Measurements from ENCODE around the gene RGL2.
"Not testable (repeated sequence)": the region's sequence is repeated elsewhere in the genome, so short reads cannot be mapped to it uniquely, and the experiment has no call there.

The RGL2 gene

GRCh38 chr6:33298773-33299236, at the start of gene RGL2:
RGL2 (minus strand) TSS chr6:33298942; CDS start chr6:33298610, 332 bp downstream.
- DNase-seq = peak; percentile 35 to 73

GRCh38 chr6:33347816-33348215, 49.1 kb upstream of the RGL2 start:
- no peak for DNase-seq

- DNase-seq = not testable (repeated sequence)
Observed at GRCh38 chr6:33346972-33347371, 48.2 kb upstream of the RGL2 start.

- peak; percentile 63 to 83 for DNase-seq
Observed at GRCh38 chr6:33344701-33345697, 46.3 kb upstream of the RGL2 start.

GRCh38 chr6:33343953-33344611, 45.3 kb upstream of the RGL2 start:
- DNase-seq = no peak

GRCh38 chr6:33343606-33343952, 44.8 kb upstream of the RGL2 start:
- not testable (repeated sequence) for DNase-seq

GRCh38 chr6:33339193-33339592, 40.5 kb upstream of the RGL2 start:
- DNase-seq = no peak

- no peak for DNase-seq
Observed at GRCh38 chr6:33336495-33336894, 37.8 kb upstream of the RGL2 start.

- no peak for DNase-seq
Observed at GRCh38 chr6:33335916-33336315, 37.2 kb upstream of the RGL2 start.

GRCh38 chr6:33333666-33334065, 34.9 kb upstream of the RGL2 start:
- DNase-seq = no peak

GRCh38 chr6:33330736-33331135, 32.0 kb upstream of the RGL2 start:
- no peak for DNase-seq

GRCh38 chr6:33329058-33329457, 30.3 kb upstream of the RGL2 start:
- DNase-seq = peak in 1 of 2 experiments; percentile 9

GRCh38 chr6:33324125-33324524, 25.4 kb upstream of the RGL2 start:
- DNase-seq = peak in 1 of 2 experiments; percentile 33

GRCh38 chr6:33323623-33323948, 24.8 kb upstream of the RGL2 start:
- peak in 1 of 2 experiments; percentile 70 for DNase-seq

GRCh38 chr6:33321227-33321626, 22.5 kb upstream of the RGL2 start:
- no peak for DNase-seq

GRCh38 chr6:33320315-33321181, 21.8 kb upstream of the RGL2 start:
- DNase-seq = no peak

GRCh38 chr6:33319939-33320314, 21.2 kb upstream of the RGL2 start:
- DNase-seq = no peak

GRCh38 chr6:33318426-33319073, 19.8 kb upstream of the RGL2 start:
- no peak for DNase-seq

- DNase-seq = peak; percentile 96 to 98
Observed at GRCh38 chr6:33317669-33318425, 19.1 kb upstream of the RGL2 start, which contains the start of gene ZBTB22. ZBTB22 (minus strand) TSS chr6:33317744; CDS start chr6:33316916, 828 bp downstream.

- DNase-seq = no peak
Observed at GRCh38 chr6:33317419-33317668, 18.6 kb upstream of the RGL2 start.

- DNase-seq = no peak
Observed at GRCh38 chr6:33316603-33317418, 18.1 kb upstream of the RGL2 start.
